ENCODE results near the gene NCF4.

The NCF4 gene

GRCh38 chr22:36838119-36839030 lies 22.4 kb upstream of the NCF4 start:
- DNase-seq (ENCODE audit: low read depth): no peak
- H3K4me3 ChIP-seq (ENCODE audit: low read length): no peak overlapping the region
- no peak for TF ChIP-seq CTCF (conservative IDR thresholded peaks at IDR 0.05; ENCODE audit: low read depth, low read length)

DNA sequence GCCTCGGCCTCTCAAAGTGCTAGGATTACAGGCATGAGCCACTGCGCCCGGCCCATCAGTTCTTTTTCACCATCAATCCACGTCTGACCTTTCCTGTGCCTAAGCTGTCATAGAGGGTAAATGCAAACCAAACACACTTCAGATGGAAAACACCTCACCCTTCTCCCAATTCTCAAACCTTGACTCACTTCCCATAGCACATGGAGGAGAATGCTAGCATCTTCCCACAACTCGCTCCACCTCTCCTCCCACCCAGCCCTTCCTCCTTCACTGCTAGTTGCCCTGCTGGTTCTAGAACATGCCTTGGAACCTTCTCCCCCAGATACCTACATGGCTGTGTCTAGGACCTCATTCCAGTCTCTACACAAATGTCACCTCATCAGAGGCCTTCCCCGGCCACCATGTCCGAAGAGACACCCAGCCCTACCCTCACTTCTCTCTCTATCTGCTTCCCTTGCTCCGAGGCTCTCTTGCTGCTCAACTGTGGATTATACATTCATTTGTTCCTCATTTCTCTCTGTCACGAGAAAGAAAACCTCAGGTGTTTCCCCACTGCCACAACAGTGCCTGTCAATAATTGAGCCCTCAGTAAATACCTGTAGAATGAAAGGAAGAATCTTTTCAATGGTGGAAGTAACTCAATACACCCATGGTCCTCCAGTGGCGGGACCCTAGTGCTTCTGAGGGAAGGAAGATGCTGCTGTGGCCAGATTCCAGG lies 21.3 kb upstream of the NCF4 start:
- no peak for TF ChIP-seq CTCF (conservative IDR thresholded peaks at IDR 0.05; ENCODE audit: low read depth, low read length)
- DNase-seq (ENCODE audit: low read depth): no peak
- no peak overlapping the region for H3K4me3 ChIP-seq (ENCODE audit: low read length)

DNA sequence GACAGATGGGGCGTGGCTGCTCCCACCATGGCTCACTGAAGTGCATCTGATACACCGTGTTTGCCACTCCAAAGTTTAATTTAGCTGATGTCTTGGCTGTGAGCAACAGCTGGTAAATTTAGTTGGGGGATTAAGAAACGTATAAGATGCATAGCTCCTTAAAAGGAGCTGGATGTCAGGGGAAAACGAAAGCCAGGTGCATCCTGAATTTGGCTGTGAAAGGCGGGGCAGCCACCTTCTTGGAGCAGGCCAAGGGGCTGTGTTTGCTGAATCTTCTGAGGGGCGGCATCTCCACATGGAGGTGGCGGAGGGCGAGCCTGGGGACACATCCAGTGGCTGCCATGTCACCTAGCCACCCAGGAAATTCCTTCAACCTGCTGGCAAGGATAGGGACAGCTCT lies 20.7 kb upstream of the NCF4 start:
- DNase-seq (ENCODE audit: low read depth): no peak
- no peak overlapping the region for H3K4me3 ChIP-seq (ENCODE audit: low read length)
- no peak for TF ChIP-seq CTCF (conservative IDR thresholded peaks at IDR 0.05; ENCODE audit: low read depth, low read length)

DNA sequence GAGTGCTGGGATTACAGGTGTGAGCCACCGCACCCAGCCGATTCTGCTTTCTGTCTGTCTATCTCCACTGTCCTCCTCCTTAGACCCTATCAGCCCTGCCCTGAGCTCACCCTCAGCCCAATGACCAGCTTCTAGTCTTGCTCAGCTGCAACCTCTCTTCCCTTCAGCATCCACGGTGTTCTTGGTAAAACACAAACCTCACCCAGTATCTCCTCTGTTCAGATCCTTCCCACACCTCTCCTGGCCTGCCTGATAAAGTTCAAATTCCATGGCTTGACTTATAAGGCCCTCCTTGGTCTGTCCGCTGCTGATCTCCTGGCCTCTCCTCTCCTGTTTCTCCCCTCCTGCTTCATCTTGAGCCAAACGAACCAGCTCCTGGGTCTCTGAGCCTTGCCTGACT lies 14.5 kb upstream of the NCF4 start:
- DNase-seq (ENCODE audit: low read depth): no peak
- H3K4me3 ChIP-seq (ENCODE audit: low read length): no peak overlapping the region
- no peak for TF ChIP-seq CTCF (conservative IDR thresholded peaks at IDR 0.05; ENCODE audit: low read depth, low read length)

DNA sequence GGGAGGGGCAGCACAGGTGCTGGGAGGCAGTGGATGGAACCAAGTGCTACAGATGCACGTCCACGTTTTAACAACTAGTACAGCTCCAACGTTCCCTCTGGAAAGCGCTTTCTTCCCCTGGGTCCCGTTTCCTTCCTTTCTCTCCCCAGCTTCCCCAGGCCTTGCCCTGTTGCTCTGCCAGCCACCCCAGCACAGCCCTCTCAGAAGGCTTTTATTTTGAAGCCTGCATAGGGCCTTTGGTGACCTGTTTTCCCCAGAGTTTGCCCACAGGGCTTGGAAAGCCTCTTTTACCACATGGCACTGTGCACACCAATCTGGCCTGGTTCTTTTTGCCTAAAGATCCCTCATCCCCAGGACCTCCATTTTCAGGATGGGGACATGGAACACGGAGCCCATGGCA lies 13.9 kb upstream of the NCF4 start:
- DNase-seq (ENCODE audit: low read depth): no peak
- TF ChIP-seq CTCF (conservative IDR thresholded peaks at IDR 0.05; ENCODE audit: low read depth, low read length): no peak
- H3K4me3 ChIP-seq (ENCODE audit: low read length): no peak overlapping the region

DNA sequence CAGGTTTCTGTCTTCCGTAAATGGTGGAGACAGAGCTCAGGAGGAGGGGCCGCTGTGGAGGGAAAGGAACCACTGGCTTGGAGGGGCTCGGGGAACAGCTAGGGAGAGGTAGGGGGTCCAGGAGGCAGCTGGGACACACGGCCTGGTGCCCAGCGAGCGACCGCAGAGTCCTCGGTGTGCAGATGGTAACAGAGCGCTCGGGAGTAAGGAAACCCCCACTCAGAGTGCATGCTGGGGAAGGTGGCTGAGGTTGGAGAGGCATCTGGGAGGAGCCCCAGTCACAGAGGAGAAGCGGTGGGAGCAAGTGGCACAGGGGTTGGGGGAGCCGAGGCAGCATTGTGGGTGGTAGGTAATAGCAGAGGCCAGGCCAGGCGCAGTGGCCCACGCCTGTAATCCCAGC lies 10.8 kb upstream of the NCF4 start:
- H3K4me3 ChIP-seq (ENCODE audit: low read length): no peak overlapping the region
- no peak for DNase-seq (ENCODE audit: low read depth)
- no peak for TF ChIP-seq CTCF (conservative IDR thresholded peaks at IDR 0.05; ENCODE audit: low read depth, low read length)
